HepG2 (cell line): Measurements from ENCODE around the gene EPHA2. TPM values are rescaled to one million over a fixed set of nuclear protein-coding genes. Genes with fewer than 3 reads are reported as not detected.

Experiments used
- ATAC-seq: fragments of 200-7000 bp; cut with Tn5 transposase; 3 replicates; pipeline ENCODE4 v1.9.1; 2020; ENCODE audit warnings: mild to moderate bottlenecking, moderate library complexity
- BruUV-seq: library from RNA; stranded (reverse); fragments of 400-500 nt; replicated peaks from 2 replicates; lab custom pipeline; 2021; lab: Mats Ljungman, UMichigan
- CTCF ChIA-PET: fragments of 300-600 bp; formaldehyde crosslinking; extraction: SDS; loops from one replicate; lab custom pipeline; 2021; ENCODE audit warnings: low total read pairs, inconsistent platforms, low intra/inter-chr PET ratio; lab: Yijun Ruan, JAX
- POLR2A ChIA-PET: fragments of 350-600 bp; sonication (Branson Sonifier 250); formaldehyde crosslinking; loops from one replicate; lab custom pipeline; 2020; ENCODE audit warnings: antibody characterized with exemption, inconsistent platforms; lab: Yijun Ruan, JAX
- DNase-seq: peaks from one replicate; pipeline ENCODE4 v3.0.0-alpha.2; 2015; ENCODE audit warnings: low spot score
- FAIRE-seq: peaks from 3 replicates; lab custom pipeline; 2011; peaks lifted over from hg19 to GRCh38; lab: Jason Lieb, UNC
- H2AFZ ChIP-seq: one replicate; pipeline ENCODE4 v1.6.1; 2011; ENCODE audit warnings: low read length, inconsistent platforms
- H3K27ac ChIP-seq: fragments of 300-600 bp; 3 replicates; pipeline ENCODE4 v1.8.0; 2011; ENCODE audit warnings: mixed run types, mild to moderate bottlenecking, mixed read lengths, low read length, inconsistent platforms; ENCODE audit not compliant: insufficient read depth; ENCODE audit errors: extremely low read length
- H3K27me3 ChIP-seq, 2 experiments: fragments of 200-600 bp in 1 of 2; 2 replicates in 1 of 2; 3 replicates in 1 of 2; pipeline versions ENCODE4 v1.6.0 to v1.8.0; 2011; ENCODE audit warnings: low read length in 2 of 2, mild to moderate bottlenecking in 2 of 2, moderate library complexity in 2 of 2, inconsistent platforms in 1 of 2; ENCODE audit not compliant: insufficient read depth in 2 of 2, control insufficient read depth in 1 of 2
- H3K36me3 ChIP-seq, 2 experiments: fragments of 200-600 bp in 1 of 2; replicated peaks in 1 of 2; 2 replicates in 1 of 2; 3 replicates in 1 of 2; pipeline versions ENCODE4 v1.5.1 to v1.8.0; 2011; ENCODE audit warnings: low read length in 2 of 2, inconsistent platforms in 1 of 2; ENCODE audit not compliant: insufficient read depth in 2 of 2, control insufficient read depth in 1 of 2
- H3K4me1 ChIP-seq: 2 replicates; pipeline ENCODE4 v1.5.1; 2012; ENCODE audit warnings: low read length, inconsistent platforms; ENCODE audit not compliant: insufficient read depth
- H3K4me2 ChIP-seq: 2 replicates; pipeline ENCODE4 v1.6.0; 2011; ENCODE audit warnings: low read depth, low read length, inconsistent platforms
- H3K4me3 ChIP-seq, 3 experiments: fragments of 200-600 bp in 1 of 3; sonication (generic), shearing (Covaris generic) in 1 of 3; replicated peaks in 1 of 3; 2 replicates each; pipeline ENCODE4 v1.5.1; 2011 to 2016; ENCODE audit warnings: low read length in 3 of 3, inconsistent platforms in 2 of 3, low read depth in 2 of 3, mild to moderate bottlenecking in 2 of 3, control low read depth in 1 of 3, mixed read lengths in 1 of 3; ENCODE audit not compliant: insufficient read depth in 1 of 3
- H3K79me2 ChIP-seq: one replicate; pipeline ENCODE4 v1.6.1; 2011; ENCODE audit warnings: low read length, inconsistent platforms; ENCODE audit not compliant: insufficient read depth
- H3K9ac ChIP-seq: 2 replicates; pipeline ENCODE4 v1.6.0; 2011; ENCODE audit warnings: mild to moderate bottlenecking, low read depth, low read length, inconsistent platforms; ENCODE audit not compliant: insufficient read depth
- H3K9me3 ChIP-seq: 2 replicates; pipeline ENCODE4 v1.5.1; 2012; ENCODE audit warnings: mild to moderate bottlenecking, low read length
- H4K20me1 ChIP-seq: 2 replicates; pipeline ENCODE4 v1.6.0; 2011; ENCODE audit warnings: inconsistent platforms, mild to moderate bottlenecking, low read length, moderate library complexity; ENCODE audit not compliant: insufficient read depth
- NCOA1 ChIP-seq: sonication (generic); formaldehyde crosslinking; IDR thresholded peaks from 2 replicates; pipeline ENCODE4 v1.9.0; 2021; ENCODE audit warnings: missing genetic modification reagents
- STAG1 ChIP-seq: sonication (generic); formaldehyde crosslinking; IDR thresholded peaks from 2 replicates; pipeline ENCODE4 v1.4.0; 2020; ENCODE audit warnings: missing genetic modification reagents
- TOE1 ChIP-seq: sonication (generic); formaldehyde crosslinking; IDR thresholded peaks from 2 replicates; pipeline ENCODE4 v1.4.0; 2020; ENCODE audit warnings: mild to moderate bottlenecking, missing genetic modification reagents
- YEATS2 ChIP-seq: sonication (generic); formaldehyde crosslinking; IDR thresholded peaks from 2 replicates; pipeline ENCODE4 v1.4.0; 2020; ENCODE audit warnings: missing genetic modification reagents, borderline replicate concordance
- ZNF101 ChIP-seq: sonication (generic); formaldehyde crosslinking; IDR thresholded peaks from 2 replicates; pipeline ENCODE4 v1.4.0; 2020; ENCODE audit warnings: mild to moderate bottlenecking, low read depth, missing genetic modification reagents, borderline replicate concordance
- ZNF354B ChIP-seq: sonication (generic); formaldehyde crosslinking; IDR thresholded peaks from 2 replicates; pipeline ENCODE4 v1.8.0; 2022; ENCODE audit warnings: mild to moderate bottlenecking, missing genetic modification reagents
- ZNF616 ChIP-seq: sonication (generic); formaldehyde crosslinking; IDR thresholded peaks from 2 replicates; pipeline ENCODE4 v1.5.0; 2020; ENCODE audit warnings: low read depth, mild to moderate bottlenecking, missing genetic modification reagents
- WGBS: methylation state at CpG from one replicate; pipeline ENCODE4 v1.1.6; 2017; ENCODE audit warnings: low lambda C conversion rate; 5-methylcytosine and 5-hydroxymethylcytosine counted together
- in situ Hi-C: cut with HindIII; loops from 2 replicates; pipeline ENCODE4 v1.10.0; 2017; ENCODE audit warnings: low pct_unique_long_range_greater_than_20kb; ENCODE audit not compliant: extremely low pct_ligation_motif_present
- intact Hi-C: fragments of 100-400 bp; cut with micrococcal nuclease; formaldehyde crosslinking; loops from one replicate; pipeline ENCODE4 v1.10.0; 2022; ENCODE audit not compliant: unreplicated experiment
- polyA plus RNA-seq, 8 experiments: library from polyadenylated mRNA; depleted of rRNA in 3 of 8; stranded (reverse) in 7 of 8; unstranded in 1 of 8; fragments of >200 nt; fragmentation: Illumina TruSeq in 4 of 8; extraction: Trizol in 4 of 8; gene quantifications; 2 replicates each; pipeline versions ENCODE4 v1.2.1 to v1.2.3, GENCODE V29; 2011 to 2016; ENCODE audit warnings: low read depth in 4 of 8, missing spikeins in 1 of 8, mixed read lengths in 1 of 8; ENCODE audit not compliant: insufficient read depth in 1 of 8
- total RNA-seq, 5 experiments: library from RNA; depleted of rRNA; stranded (reverse); fragments of >200 nt; fragmentation: Illumina TruSeq; extraction: Trizol; gene quantifications; 2 replicates each; pipeline ENCODE4 v1.2.3, GENCODE V29; 2016; ENCODE audit warnings: low read depth in 1 of 5
- TF ChIP-seq, protein P1 (sequence below): sonication (generic); formaldehyde crosslinking; IDR thresholded peaks from 2 replicates; pipeline ENCODE4 v1.4.0; 2020; ENCODE audit warnings: mild to moderate bottlenecking, missing genetic modification reagents
- TF ChIP-seq, protein P2 (sequence below): sonication (generic); formaldehyde crosslinking; IDR thresholded peaks from 2 replicates; pipeline ENCODE4 v1.5.1; 2020; ENCODE audit warnings: mild to moderate bottlenecking, missing genetic modification reagents, borderline replicate concordance
- TF ChIP-seq, protein P3 (sequence below): sonication (generic); formaldehyde crosslinking; IDR thresholded peaks from 2 replicates; pipeline ENCODE4 v1.4.0; 2020; ENCODE audit warnings: missing genetic modification reagents, mild to moderate bottlenecking, borderline replicate concordance

Gene EPHA2
- total and polyA plus RNA-seq, 2 of the 13 experiments (the other 11 are each of a cell fraction or from before 2014, with no cell fraction given) = 33.6 to 53.6 TPM

DNA sequence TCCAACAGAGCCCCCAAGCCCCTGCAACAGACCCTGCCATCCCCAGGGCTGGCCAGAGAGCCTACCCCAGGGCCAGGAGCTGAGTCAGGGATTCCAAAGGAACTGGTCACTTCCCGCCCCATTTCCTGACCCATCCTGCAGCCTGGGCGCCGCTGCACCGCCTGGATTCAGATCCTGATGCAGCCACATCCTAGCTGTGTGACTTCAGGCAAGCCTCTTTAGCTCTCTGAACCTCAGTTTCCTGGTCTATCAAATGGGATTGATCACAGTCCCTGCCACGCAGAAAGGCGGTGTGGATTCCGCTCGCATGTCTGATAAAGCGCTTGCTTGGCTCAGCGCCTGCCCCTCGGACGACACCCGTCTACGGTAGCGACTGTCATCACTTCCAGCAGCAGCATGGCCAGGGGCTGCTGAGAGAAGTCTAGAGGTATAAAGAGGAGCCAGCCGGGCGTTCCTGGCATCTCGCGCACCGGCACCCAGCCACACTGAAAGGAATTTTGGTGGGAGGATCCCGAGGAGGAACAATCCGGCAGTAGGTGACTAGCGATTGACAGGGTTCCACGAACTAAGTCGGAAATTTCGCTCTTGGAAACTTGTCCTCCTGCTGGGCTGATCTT, 10.1 kb downstream of the EPHA2 start:
- Histone ChIP-seq H2AFZ (no peak overlapping the region), H3K79me2 (peaks cover 76% of the 10 kb centered on the region), H3K36me3 (peaks cover 42 to 64% of the 10 kb centered on the region in 2 experiments), H4K20me1 (peaks cover 62% of the 10 kb centered on the region), H3K27me3 (no peaks in the 10 kb centered on the region), H3K4me3 (peak overlapping the region in 2 of 3 experiments; percentile 26 to 51; a peak in 4 of 6 replicates), H3K4me1 (peaks cover 100% of the 10 kb centered on the region), H3K9ac (peak overlapping the region; percentile 67), H3K4me2 (peak overlapping the region; percentile 78), H3K27ac (peak overlapping the region; percentile 76), H3K9me3 (no peaks in the 10 kb centered on the region)
- BruUV-seq = TSS peak; percentile 37
- ChIA-PET POLR2A (interaction anchor here (1.0 to 6.2 kb wide), 9 partner anchors 9 to 63 kb away, joined by 3 to 120 read pairs (median 6); partner anchors contain the start of gene EPHA2), CTCF (no interaction called here)
- FAIRE-seq = no peak
- peak; percentile 12 for ATAC-seq
- intact Hi-C loops (loop anchor here (10.0 kb wide), 1 partner anchor 71 kb away; the partner anchor contains the start of gene FAM131C), in situ Hi-C loops (loop anchor here (5.0 kb wide), 1 partner anchor 37 kb away; no protein-coding TSS in a partner anchor)
- WGBS = 30% methylated on average over 2 of the region's 26 CpGs
- DNase-seq = peak; percentile 59
- TF ChIP-seq, protein P1, sequence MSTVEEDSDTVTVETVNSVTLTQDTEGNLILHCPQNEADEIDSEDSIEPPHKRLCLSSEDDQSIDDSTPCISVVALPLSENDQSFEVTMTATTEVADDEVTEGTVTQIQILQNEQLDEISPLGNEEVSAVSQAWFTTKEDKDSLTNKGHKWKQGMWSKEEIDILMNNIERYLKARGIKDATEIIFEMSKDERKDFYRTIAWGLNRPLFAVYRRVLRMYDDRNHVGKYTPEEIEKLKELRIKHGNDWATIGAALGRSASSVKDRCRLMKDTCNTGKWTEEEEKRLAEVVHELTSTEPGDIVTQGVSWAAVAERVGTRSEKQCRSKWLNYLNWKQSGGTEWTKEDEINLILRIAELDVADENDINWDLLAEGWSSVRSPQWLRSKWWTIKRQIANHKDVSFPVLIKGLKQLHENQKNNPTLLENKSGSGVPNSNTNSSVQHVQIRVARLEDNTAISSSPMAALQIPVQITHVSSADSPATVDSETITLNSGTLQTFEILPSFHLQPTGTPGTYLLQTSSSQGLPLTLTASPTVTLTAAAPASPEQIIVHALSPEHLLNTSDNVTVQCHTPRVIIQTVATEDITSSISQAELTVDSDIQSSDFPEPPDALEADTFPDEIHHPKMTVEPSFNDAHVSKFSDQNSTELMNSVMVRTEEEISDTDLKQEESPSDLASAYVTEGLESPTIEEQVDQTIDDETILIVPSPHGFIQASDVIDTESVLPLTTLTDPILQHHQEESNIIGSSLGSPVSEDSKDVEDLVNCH = no peak
- TF ChIP-seq YEATS2 (CRISPR knock-in tag) (no peak), STAG1 (CRISPR knock-in tag) (no peak), ZNF616 (no peak), NCOA1 (CRISPR knock-in tag) (0 out of 2 replicates have a peak, but pooled peaks have one; percentile 62), ZNF101 (CRISPR knock-in tag) (no peak), TOE1 (CRISPR knock-in tag) (no peak), ZNF354B (CRISPR knock-in tag) (no peak)
- TF ChIP-seq, protein P2, sequence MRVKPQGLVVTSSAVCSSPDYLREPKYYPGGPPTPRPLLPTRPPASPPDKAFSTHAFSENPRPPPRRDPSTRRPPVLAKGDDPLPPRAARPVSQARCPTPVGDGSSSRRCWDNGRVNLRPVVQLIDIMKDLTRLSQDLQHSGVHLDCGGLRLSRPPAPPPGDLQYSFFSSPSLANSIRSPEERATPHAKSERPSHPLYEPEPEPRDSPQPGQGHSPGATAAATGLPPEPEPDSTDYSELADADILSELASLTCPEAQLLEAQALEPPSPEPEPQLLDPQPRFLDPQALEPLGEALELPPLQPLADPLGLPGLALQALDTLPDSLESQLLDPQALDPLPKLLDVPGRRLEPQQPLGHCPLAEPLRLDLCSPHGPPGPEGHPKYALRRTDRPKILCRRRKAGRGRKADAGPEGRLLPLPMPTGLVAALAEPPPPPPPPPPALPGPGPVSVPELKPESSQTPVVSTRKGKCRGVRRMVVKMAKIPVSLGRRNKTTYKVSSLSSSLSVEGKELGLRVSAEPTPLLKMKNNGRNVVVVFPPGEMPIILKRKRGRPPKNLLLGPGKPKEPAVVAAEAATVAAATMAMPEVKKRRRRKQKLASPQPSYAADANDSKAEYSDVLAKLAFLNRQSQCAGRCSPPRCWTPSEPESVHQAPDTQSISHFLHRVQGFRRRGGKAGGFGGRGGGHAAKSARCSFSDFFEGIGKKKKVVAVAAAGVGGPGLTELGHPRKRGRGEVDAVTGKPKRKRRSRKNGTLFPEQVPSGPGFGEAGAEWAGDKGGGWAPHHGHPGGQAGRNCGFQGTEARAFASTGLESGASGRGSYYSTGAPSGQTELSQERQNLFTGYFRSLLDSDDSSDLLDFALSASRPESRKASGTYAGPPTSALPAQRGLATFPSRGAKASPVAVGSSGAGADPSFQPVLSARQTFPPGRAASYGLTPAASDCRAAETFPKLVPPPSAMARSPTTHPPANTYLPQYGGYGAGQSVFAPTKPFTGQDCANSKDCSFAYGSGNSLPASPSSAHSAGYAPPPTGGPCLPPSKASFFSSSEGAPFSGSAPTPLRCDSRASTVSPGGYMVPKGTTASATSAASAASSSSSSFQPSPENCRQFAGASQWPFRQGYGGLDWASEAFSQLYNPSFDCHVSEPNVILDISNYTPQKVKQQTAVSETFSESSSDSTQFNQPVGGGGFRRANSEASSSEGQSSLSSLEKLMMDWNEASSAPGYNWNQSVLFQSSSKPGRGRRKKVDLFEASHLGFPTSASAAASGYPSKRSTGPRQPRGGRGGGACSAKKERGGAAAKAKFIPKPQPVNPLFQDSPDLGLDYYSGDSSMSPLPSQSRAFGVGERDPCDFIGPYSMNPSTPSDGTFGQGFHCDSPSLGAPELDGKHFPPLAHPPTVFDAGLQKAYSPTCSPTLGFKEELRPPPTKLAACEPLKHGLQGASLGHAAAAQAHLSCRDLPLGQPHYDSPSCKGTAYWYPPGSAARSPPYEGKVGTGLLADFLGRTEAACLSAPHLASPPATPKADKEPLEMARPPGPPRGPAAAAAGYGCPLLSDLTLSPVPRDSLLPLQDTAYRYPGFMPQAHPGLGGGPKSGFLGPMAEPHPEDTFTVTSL (CRISPR knock-in tag) = 0 out of 2 replicates have a peak, but pooled peaks have one; percentile 31
- TF ChIP-seq, protein P3, sequence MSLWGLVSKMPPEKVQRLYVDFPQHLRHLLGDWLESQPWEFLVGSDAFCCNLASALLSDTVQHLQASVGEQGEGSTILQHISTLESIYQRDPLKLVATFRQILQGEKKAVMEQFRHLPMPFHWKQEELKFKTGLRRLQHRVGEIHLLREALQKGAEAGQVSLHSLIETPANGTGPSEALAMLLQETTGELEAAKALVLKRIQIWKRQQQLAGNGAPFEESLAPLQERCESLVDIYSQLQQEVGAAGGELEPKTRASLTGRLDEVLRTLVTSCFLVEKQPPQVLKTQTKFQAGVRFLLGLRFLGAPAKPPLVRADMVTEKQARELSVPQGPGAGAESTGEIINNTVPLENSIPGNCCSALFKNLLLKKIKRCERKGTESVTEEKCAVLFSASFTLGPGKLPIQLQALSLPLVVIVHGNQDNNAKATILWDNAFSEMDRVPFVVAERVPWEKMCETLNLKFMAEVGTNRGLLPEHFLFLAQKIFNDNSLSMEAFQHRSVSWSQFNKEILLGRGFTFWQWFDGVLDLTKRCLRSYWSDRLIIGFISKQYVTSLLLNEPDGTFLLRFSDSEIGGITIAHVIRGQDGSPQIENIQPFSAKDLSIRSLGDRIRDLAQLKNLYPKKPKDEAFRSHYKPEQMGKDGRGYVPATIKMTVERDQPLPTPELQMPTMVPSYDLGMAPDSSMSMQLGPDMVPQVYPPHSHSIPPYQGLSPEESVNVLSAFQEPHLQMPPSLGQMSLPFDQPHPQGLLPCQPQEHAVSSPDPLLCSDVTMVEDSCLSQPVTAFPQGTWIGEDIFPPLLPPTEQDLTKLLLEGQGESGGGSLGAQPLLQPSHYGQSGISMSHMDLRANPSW (CRISPR knock-in tag) = peak; percentile 12; the same call in 1 of the 2 replicates
